NCI-H748 (cell line): ENCODE measurements around the gene NUP50.
"Not testable (repeated sequence)": the region's sequence is repeated elsewhere in the genome, so short reads cannot be mapped to it uniquely, and the experiment has no call there.

Source experiments
- DNase-seq: peaks from one replicate; lab custom pipeline; 2025; ENCODE audit not compliant: unreplicated experiment; lab: John Stamatoyannopoulos, UW

Gene NUP50

GRCh38 chr22:45159652-45160462, 3.9 kb upstream of the NUP50 start:
- no peak for DNase-seq

GRCh38 chr22:45162531-45162930, 1.2 kb upstream of the NUP50 start:
- no peak for DNase-seq

- DNase-seq, result peak; percentile 65
Observed at GRCh38 chr22:45163099-45163450, 650 bp upstream of the NUP50 start.

GRCh38 chr22:45164270-45165088, 754 bp downstream of the NUP50 start:
- DNase-seq, result peak; percentile 48

- DNase-seq, result no peak
Observed at GRCh38 chr22:45166932-45167331, 3.2 kb downstream of the NUP50 start.

GRCh38 chr22:45169591-45170466, 6.1 kb downstream of the NUP50 start:
- DNase-seq, result no peak

- no peak for DNase-seq
Observed at GRCh38 chr22:45171830-45172229, 8.1 kb downstream of the NUP50 start.

DNA sequence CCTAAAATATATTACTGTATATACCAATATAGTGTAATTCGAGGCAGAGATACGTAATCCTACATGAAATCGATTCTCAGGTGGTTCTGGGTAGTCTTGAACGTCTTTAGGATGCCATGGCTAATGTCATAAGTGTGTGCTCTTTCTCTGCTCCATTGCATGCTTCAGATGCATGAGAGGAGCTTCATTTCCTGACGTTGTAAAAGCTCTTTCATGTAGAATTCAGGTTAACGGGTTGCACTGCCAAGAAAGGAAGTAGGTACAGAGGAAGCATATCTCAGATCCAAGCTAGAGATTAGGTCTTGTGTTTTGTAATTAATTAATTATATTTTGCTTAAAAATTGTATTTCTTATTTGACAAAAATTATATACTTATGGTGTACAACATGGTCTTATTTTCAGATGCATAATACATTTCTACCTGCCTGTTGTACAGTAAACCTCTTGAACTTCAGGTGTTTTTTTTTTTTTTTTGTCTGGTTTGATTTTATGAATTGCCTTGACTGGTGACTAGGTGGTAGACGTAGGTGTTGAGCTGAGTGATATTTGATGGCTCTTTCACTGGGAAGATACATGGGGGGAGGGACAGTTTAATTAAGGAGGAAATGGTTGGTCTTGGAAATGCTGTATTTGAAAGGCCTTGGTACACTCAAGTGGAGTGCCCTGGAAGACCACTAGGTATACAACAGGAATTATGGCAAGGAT, 9.3 kb downstream of the NUP50 start:
- DNase-seq, result no peak

- no peak for DNase-seq
Observed at GRCh38 chr22:45179276-45180049, 15.7 kb downstream of the NUP50 start.

- no peak for DNase-seq
Observed at GRCh38 chr22:45180146-45180679, 16.5 kb downstream of the NUP50 start.

GRCh38 chr22:45181240-45181639, 17.5 kb downstream of the NUP50 start:
- no peak for DNase-seq

DNA sequence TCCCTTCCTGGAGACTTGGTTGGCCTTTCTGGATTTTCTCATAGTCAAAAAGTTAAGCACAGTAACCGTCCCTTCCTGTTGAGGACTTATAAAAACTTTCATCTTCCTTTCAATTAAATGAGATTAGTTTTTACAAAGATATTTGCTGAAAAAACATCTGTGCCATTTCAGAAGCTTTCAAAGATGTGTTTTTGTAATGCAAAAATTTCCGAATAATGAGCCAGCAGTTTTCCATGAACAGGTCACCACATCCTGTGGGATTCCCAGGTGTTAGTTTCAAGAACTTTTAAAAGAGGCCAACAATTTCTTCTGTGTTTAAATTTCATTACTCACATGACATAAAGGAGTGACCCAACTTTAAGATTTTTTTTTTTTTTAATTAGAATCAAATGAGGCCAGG, 18.0 kb downstream of the NUP50 start:
- DNase-seq, result no peak

DNA sequence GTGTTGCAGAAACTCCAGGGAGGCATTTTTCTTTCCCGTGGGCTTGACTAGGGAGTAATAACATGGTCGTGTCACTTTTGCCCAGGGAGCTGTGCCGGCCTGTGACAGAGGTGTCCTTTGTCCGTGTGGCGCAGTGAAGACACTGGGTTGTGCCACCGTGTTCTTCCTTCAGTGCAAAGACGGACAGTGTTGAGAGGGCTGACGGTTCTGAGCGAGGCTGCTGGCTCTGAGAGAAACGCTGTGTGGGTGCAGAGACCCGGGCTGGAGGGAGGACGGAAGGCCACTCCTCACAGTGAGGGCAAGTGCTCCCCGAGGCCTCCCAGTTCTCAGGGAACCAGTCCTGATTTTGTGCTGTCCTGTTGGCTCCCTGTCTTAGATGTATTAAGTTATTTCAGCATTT, 20.2 kb downstream of the NUP50 start:
- no peak for DNase-seq

- DNase-seq, result no peak
Observed at GRCh38 chr22:45185718-45186514, 22.2 kb downstream of the NUP50 start.

- DNase-seq, result no peak
Observed at GRCh38 chr22:45187891-45188290, 24.2 kb downstream of the NUP50 start.

DNA sequence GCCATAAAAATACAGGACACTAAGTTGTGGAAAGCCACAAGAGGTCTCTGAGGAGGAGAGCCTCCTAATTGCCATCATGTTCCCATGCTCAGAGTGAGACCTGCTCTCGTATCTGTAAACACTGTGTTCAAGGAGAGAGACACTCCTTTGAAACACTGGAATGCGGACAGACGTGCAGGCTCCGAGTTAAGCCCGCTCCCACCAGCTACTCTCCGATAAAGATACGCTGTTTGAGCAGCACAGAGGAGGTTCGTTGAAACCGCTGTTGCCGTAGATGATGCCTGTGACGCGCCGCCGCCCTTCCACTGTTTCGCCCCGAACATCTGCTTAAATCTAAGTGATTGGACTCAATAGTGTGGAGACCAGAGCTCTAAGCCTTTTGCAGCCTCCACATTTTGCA, 25.1 kb downstream of the NUP50 start:
- no peak for DNase-seq

- DNase-seq, result no peak
Observed at GRCh38 chr22:45190202-45190872, 26.6 kb downstream of the NUP50 start.

DNA sequence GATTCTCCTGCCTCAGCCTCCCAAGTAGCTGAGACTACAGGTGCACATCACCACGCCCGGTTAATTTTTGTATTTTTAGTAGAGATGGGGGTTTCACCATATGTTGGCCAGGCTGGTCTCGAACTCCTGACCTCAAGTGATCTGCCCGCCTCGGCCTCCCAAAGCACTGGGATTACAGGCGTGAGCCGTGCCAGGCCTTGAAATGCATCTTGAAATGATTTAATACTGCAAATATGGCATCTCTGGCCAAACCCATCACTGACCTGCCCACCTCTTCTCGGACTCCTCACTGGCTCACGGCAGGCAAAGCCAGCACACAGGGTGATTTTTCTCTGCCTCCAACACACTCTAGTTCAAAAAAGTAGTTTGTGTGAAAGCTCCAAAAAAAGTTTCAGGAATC, 28.0 kb downstream of the NUP50 start:
- DNase-seq, result not testable (repeated sequence)
